ENCODE measurements around the gene RPS27. TPM values are rescaled to one million over a fixed set of nuclear protein-coding genes. Genes with fewer than 3 reads are reported as not detected.
A peak's percentile ranks its signal among the peaks of the same experiment; 100 is the strongest.

The RPS27 gene
- total and polyA plus RNA-seq, 2 of the 13 experiments (the other 11 are each of a cell fraction or from before 2014, with no cell fraction given), result 3,737 to 9,964 TPM

DNA sequence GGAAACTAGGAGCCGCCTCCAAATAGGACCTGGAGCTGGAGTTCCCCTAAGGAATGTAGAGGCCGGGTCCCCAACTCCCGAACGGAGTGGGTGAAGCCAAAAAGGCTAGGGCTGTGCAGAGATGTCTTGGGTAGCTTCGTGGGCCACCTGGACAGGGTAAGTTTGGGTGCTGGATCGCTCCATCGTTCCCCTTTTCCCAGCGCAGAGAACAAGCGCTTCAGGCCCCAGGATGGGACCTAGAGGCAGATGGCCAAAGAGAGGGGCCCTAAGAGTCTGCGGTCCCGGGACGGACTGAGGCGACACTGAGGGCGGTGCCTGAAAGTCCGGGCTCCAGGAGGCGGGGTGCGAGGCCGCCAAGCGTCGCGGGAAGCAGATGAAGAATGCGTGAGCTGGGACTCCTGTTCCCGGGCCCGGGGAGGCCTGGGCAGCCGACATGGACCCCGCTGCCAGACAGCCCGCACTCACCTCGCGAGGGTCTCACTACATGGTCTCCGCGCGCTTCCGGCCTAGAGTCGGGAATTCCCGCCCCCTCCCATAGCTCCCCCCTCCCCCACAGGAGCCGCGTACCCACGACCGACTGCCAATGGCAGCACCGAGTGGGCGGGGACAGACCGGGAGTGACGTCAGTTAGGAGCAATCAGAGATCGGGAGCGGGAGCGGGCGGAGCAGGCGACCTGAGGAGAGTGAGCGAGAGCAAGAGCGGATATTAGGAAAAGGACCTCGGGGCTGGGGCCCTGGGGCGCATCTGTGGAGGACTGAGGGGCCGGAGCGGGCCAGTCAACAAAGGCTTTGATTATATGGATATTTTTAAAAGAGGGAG lies 27.3 kb upstream of the RPS27 start, which contains the start of gene SLC39A1 (continued):
- TF ChIP-seq, protein P1, sequence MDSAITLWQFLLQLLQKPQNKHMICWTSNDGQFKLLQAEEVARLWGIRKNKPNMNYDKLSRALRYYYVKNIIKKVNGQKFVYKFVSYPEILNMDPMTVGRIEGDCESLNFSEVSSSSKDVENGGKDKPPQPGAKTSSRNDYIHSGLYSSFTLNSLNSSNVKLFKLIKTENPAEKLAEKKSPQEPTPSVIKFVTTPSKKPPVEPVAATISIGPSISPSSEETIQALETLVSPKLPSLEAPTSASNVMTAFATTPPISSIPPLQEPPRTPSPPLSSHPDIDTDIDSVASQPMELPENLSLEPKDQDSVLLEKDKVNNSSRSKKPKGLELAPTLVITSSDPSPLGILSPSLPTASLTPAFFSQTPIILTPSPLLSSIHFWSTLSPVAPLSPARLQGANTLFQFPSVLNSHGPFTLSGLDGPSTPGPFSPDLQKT (CRISPR knock-in tag; IDR thresholded peaks at IDR 0.05; ENCODE audit: borderline replicate concordance), result no peak
- no peak for TF ChIP-seq ZNF101 (CRISPR knock-in tag; IDR thresholded peaks at IDR 0.05; ENCODE audit: borderline replicate concordance, low read depth)
- no peak for TF ChIP-seq MLLT10 (CRISPR knock-in tag; IDR thresholded peaks at IDR 0.05)
- TF ChIP-seq POGZ (CRISPR knock-in tag; IDR thresholded peaks at IDR 0.05), result no peak
- no peak for TF ChIP-seq MAFF (IDR thresholded peaks at IDR 0.05; ENCODE audit: low read depth, low read length)
- TF ChIP-seq, protein P2, sequence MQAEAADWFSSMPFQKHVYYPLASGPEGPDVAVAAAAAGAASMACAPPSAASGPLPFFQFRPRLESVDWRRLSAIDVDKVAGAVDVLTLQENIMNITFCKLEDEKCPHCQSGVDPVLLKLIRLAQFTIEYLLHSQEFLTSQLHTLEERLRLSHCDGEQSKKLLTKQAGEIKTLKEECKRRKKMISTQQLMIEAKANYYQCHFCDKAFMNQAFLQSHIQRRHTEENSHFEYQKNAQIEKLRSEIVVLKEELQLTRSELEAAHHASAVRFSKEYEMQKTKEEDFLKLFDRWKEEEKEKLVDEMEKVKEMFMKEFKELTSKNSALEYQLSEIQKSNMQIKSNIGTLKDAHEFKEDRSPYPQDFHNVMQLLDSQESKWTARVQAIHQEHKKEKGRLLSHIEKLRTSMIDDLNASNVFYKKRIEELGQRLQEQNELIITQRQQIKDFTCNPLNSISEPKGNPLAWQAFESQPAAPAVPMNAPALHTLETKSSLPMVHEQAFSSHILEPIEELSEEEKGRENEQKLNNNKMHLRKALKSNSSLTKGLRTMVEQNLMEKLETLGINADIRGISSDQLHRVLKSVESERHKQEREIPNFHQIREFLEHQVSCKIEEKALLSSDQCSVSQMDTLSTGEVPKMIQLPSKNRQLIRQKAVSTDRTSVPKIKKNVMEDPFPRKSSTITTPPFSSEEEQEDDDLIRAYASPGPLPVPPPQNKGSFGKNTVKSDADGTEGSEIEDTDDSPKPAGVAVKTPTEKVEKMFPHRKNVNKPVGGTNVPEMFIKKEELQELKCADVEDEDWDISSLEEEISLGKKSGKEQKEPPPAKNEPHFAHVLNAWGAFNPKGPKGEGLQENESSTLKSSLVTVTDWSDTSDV (CRISPR knock-in tag; IDR thresholded peaks at IDR 0.05), result no peak
- TF ChIP-seq ZNF501 (CRISPR knock-in tag; IDR thresholded peaks at IDR 0.05), result peak; percentile 76; the same call in 1 of the 2 replicates
- TF ChIP-seq, protein P3, sequence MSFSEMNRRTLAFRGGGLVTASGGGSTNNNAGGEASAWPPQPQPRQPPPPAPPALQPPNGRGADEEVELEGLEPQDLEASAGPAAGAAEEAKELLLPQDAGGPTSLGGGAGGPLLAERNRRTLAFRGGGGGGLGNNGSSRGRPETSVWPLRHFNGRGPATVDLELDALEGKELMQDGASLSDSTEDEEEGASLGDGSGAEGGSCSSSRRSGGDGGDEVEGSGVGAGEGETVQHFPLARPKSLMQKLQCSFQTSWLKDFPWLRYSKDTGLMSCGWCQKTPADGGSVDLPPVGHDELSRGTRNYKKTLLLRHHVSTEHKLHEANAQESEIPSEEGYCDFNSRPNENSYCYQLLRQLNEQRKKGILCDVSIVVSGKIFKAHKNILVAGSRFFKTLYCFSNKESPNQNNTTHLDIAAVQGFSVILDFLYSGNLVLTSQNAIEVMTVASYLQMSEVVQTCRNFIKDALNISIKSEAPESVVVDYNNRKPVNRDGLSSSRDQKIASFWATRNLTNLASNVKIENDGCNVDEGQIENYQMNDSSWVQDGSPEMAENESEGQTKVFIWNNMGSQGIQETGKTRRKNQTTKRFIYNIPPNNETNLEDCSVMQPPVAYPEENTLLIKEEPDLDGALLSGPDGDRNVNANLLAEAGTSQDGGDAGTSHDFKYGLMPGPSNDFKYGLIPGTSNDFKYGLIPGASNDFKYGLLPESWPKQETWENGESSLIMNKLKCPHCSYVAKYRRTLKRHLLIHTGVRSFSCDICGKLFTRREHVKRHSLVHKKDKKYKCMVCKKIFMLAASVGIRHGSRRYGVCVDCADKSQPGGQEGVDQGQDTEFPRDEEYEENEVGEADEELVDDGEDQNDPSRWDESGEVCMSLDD (CRISPR knock-in tag; IDR thresholded peaks at IDR 0.05; ENCODE audit: borderline replicate concordance), result peak; percentile 58; the same call in 1 of the 2 replicates
- peak; percentile 44; the same call in 1 of the 2 replicates for TF ChIP-seq ZSCAN20 (CRISPR knock-in tag; IDR thresholded peaks at IDR 0.05; ENCODE audit: borderline replicate concordance)
- TF ChIP-seq, protein P4, sequence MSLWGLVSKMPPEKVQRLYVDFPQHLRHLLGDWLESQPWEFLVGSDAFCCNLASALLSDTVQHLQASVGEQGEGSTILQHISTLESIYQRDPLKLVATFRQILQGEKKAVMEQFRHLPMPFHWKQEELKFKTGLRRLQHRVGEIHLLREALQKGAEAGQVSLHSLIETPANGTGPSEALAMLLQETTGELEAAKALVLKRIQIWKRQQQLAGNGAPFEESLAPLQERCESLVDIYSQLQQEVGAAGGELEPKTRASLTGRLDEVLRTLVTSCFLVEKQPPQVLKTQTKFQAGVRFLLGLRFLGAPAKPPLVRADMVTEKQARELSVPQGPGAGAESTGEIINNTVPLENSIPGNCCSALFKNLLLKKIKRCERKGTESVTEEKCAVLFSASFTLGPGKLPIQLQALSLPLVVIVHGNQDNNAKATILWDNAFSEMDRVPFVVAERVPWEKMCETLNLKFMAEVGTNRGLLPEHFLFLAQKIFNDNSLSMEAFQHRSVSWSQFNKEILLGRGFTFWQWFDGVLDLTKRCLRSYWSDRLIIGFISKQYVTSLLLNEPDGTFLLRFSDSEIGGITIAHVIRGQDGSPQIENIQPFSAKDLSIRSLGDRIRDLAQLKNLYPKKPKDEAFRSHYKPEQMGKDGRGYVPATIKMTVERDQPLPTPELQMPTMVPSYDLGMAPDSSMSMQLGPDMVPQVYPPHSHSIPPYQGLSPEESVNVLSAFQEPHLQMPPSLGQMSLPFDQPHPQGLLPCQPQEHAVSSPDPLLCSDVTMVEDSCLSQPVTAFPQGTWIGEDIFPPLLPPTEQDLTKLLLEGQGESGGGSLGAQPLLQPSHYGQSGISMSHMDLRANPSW (CRISPR knock-in tag; IDR thresholded peaks at IDR 0.05; ENCODE audit: borderline replicate concordance), result no peak; the same call in 1 of the 2 replicates
- TF ChIP-seq PITX1 (CRISPR knock-in tag; IDR thresholded peaks at IDR 0.05), result no peak
- no peak for TF ChIP-seq ZNF549 (CRISPR knock-in tag; IDR thresholded peaks at IDR 0.05)
- TF ChIP-seq PHB2 (IDR thresholded peaks at IDR 0.05; ENCODE audit: partially characterized antibody), result no peak
- peak; percentile 14; the same call in 1 of the 2 replicates for TF ChIP-seq SMAD3 (CRISPR knock-in tag; IDR thresholded peaks at IDR 0.05)
- peak; percentile 88 for TF ChIP-seq NFYB (CRISPR knock-in tag; IDR thresholded peaks at IDR 0.05)
- TF ChIP-seq SCMH1 (CRISPR knock-in tag; IDR thresholded peaks at IDR 0.05; ENCODE audit: borderline replicate concordance), result no peak
- TF ChIP-seq TCF7 (IDR thresholded peaks at IDR 0.05; ENCODE audit: low read depth), result no peak
- no peak for TF ChIP-seq RFXANK (CRISPR knock-in tag; IDR thresholded peaks at IDR 0.05)
- TF ChIP-seq TP53 (CRISPR knock-in tag; conservative IDR thresholded peaks at IDR 0.05), result no peak
- no peak for TF ChIP-seq BRD4 (CRISPR knock-in tag; IDR thresholded peaks at IDR 0.05)
- no peak for TF ChIP-seq NFATC3 (CRISPR knock-in tag; IDR thresholded peaks at IDR 0.05)
